Right lobe of liver (tissue), 4 donors: ENCODE data around the gene ZNF865.

Experiments used
- POLR2A ChIP-seq: fragments of 450-650 bp; IDR thresholded peaks from one replicate; pipeline ENCODE4 v1.6.1; 2017; ENCODE audit warnings: antibody characterized with exemption, mild to moderate bottlenecking
- TF ChIP-seq, protein P1 (sequence below), 4 donors: fragments of 200-600 bp in 3 of 4; fragments of 450-650 bp in 1 of 4; IDR thresholded peaks; one replicate each; pipeline versions ENCODE4 v1.5.1 to v1.8.0; 2016 to 2022; ENCODE audit warnings: antibody characterized with exemption in 4 of 4, mild to moderate bottlenecking in 2 of 4
- donor health status: DM: no; HTN: no; CAD: no.
- donor health status: DM: no; HTN: no; CAD: no.
- donor health status: DM: no; HTN: yes; CAD: no.

- no peak for TF ChIP-seq POLR2A
- TF ChIP-seq, protein P1, sequence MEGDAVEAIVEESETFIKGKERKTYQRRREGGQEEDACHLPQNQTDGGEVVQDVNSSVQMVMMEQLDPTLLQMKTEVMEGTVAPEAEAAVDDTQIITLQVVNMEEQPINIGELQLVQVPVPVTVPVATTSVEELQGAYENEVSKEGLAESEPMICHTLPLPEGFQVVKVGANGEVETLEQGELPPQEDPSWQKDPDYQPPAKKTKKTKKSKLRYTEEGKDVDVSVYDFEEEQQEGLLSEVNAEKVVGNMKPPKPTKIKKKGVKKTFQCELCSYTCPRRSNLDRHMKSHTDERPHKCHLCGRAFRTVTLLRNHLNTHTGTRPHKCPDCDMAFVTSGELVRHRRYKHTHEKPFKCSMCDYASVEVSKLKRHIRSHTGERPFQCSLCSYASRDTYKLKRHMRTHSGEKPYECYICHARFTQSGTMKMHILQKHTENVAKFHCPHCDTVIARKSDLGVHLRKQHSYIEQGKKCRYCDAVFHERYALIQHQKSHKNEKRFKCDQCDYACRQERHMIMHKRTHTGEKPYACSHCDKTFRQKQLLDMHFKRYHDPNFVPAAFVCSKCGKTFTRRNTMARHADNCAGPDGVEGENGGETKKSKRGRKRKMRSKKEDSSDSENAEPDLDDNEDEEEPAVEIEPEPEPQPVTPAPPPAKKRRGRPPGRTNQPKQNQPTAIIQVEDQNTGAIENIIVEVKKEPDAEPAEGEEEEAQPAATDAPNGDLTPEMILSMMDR (IDR thresholded peaks at IDR 0.05), result no peak
Measured at GRCh38 chr19:55654323-55654867, 48.9 kb downstream of the ZNF865 start.
